Motor neuron (in vitro differentiated cells): Measurements from ENCODE around the gene MCL1. TPM values are rescaled to one million over a fixed set of nuclear protein-coding genes. Genes with fewer than 3 reads are reported as not detected.

Experiments
- ATAC-seq, 8 experiments: fragments of 200-7000 bp; cut with Tn5 transposase; replicated peaks in 6 of 8; 2 replicates each; pipeline ENCODE4 v1.8.0; 2021; ENCODE audit warnings: mild to moderate bottlenecking in 8 of 8, moderate library complexity in 8 of 8
- H3K27ac ChIP-seq, 2 donors: fragments of 250-450 bp; sonication (Bioruptor Pico); 2 replicates each; pipeline ENCODE4 v1.9.0; 2021; ENCODE audit warnings: antibody characterized with exemption in 2 of 2, mild to moderate bottlenecking in 2 of 2, moderate library complexity in 1 of 2
- H3K4me1 ChIP-seq, 2 donors: fragments of 250-450 bp; sonication (Bioruptor Pico); replicated peaks in 1 of 2; 2 replicates each; pipeline ENCODE4 v1.6.1; 2021; ENCODE audit warnings: antibody characterized with exemption in 2 of 2, mild to moderate bottlenecking in 2 of 2, moderate library complexity in 1 of 2
- H3K4me3 ChIP-seq, 5 donors: fragments of 250-450 bp; sonication (Bioruptor Pico); 2 replicates each; pipeline ENCODE4 v1.9.0; 2021; ENCODE audit warnings: antibody characterized with exemption in 5 of 5, mild to moderate bottlenecking in 5 of 5, moderate library complexity in 4 of 5
- WGBS, 10 experiments: fragments of 450-650 bp; shearing (Covaris generic); methylation state at CpG; one replicate each; pipeline ENCODE4 v1.0.0; 2022; 5-methylcytosine and 5-hydroxymethylcytosine counted together
- in situ Hi-C, 9 experiments: fragments of 400-800 bp; cut with MboI; loops; one replicate each; pipeline ENCODE4 v1.15.0; 2021; ENCODE audit warnings: low sequenced_read_pairs in 9 of 9, low pct_unique_long_range_greater_than_20kb in 2 of 9; ENCODE audit not compliant: unreplicated experiment in 9 of 9
- total RNA-seq, 8 experiments: library from RNA; unstranded; fragments of 300-600 nt; gene quantifications; 2 replicates each; pipeline versions ENCODE4 v1.2.3 to v1.2.4, GENCODE V29; 2022

The MCL1 gene
- total RNA-seq, 8 experiments from 2014 or later, result 125 to 182 (median 142) TPM

DNA sequence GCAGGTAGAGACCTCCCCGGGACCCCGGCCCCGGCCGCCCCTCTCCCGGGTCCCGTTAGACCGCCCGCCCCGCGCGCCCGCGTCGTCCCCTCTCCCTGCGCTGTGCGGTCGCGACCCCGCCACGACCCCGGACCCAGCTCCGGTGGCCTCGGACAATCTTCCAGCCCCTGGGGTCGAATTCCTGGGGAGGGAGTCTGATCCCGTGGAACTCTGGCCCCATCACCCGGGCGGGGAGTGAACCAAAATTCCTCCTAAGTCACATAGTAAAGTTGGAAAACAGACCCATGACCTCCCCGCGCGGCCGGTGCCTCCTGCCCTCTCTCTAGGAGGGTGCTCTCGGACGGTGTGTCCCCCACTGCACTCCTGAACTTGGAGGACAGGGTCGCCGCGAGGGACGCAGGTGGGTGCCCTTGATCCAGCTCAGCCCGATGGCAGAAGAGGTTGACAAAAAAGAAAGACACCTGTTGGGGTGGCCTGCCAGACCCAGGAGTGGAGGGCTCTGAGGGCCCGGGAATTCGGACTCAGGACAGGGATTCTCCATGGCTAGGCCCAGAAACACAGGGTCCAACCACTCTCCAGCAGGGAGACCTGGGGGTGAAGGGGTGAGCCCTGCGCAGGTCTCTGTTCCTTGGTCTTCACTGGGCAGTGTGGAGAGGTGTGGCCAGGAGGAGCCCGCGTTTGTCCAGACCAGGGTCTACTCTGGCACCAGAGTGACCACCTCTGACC is 29.8 kb downstream of the MCL1 start:
- 57 to 100% (median 72%) methylated on average over 1 to 15 of the region's 43 CpGs; no CpG with 5 or more reads in 6 of the 10 experiments for WGBS, 10 experiments
- peak overlapping the region; percentile 35 to 48 (median 39) for H3K4me3 ChIP-seq
- in situ Hi-C loops, result loop anchor here in 1 of 9 experiments (25.0 kb wide), 1 partner anchor 87 kb away; no protein-coding TSS in a partner anchor
- peaks cover 0 to 8% of the 10 kb centered on the region in 2 donors for H3K4me1 ChIP-seq
- peak in 2 of 8 experiments; percentile 1 for ATAC-seq
- H3K27ac ChIP-seq, result no peak overlapping the region

DNA sequence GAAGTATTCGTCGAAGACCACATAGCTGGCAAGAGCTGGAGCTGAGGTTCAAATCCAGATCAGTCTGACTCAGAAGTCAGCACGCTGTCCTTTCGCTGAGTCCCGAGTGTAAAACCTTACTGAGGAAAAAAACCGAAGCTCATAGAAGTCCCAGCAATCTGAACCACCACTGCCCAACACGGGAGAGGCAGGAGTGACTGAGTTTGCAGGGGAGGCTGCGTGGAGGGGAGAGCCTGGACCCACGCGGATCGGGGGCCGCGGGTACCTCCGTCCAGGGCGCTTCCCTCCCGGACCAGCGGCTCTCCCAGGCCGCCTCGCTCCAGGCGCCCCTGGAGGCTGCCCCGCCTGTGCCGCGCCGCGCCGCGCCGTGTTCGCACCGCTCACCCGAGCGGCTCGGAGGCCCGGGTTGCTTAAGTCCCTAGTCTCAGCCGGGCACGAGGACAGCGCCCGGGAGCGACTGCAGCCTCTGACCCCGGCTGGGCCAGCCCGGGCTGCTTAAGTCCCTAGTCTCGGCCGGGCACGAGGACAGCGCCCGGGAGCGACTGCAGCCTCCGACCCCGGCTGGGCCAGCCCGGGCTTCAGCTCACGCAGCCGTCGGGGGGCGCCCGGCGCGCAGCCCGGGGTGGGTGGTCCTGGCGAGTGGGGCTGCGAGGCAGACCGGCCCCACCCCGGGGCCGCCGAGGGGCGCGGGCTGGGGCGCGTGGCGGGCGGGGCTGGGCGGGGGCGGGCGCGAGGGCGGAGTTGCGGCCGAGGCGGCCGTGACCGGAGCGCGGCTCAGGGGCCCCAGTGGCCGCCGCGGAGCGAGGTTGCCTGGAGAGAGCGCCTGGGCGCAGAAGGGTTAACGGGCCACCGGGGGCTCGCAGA is 30.5 kb downstream of the MCL1 start, which contains the start of gene ADAMTSL4:
TSS of gene ADAMTSL4 (plus strand) at position 777 of the 864 bp plus-strand sequence. CDS start 2,881 bp downstream, outside the sequence.
- peaks cover 0 to 10% of the 10 kb centered on the region in 2 donors for H3K4me1 ChIP-seq
- in situ Hi-C loops, result no loop called here
- H3K27ac ChIP-seq, result peak within 1 kb of the TSS in 1 of 2 donors; percentile 7
- 0 to 18% (median 5%) methylated on average over 1 to 22 of the region's 91 CpGs; no CpG with 5 or more reads in 4 of the 10 experiments for WGBS, 10 experiments
- H3K4me3 ChIP-seq, result peak within 1 kb of the TSS; percentile 35 to 48 (median 39)
- ATAC-seq, result peak; percentile 45 to 85 (median 80)

DNA sequence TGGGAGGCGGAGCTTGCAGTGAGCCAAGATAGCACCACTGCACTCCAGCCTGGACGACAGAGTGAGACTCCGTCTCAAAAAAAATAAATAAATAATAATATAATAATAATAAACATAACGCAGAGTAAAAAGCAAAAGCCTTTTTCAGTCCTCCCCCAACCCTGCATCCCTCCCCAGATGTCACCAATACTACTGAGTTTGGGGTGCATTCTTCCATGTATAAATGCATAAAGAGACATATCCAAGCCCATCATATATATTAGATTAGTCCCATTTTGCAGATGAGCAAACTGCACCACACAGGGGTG is 31.1 kb downstream of the MCL1 start:
- in situ Hi-C loops, result no loop called here
- ATAC-seq, result no peak
- Histone ChIP-seq H3K27ac (no peak overlapping the region), H3K4me3 (peak overlapping the region; percentile 35 to 48 (median 39)), H3K4me1 (peaks cover 0 to 15% of the 10 kb centered on the region in 2 donors)
- WGBS, 10 experiments, result 31 to 100% (median 80%) methylated on average over 1 to 4 of the region's 4 CpGs; no CpG with 5 or more reads in 2 of the 10 experiments

DNA sequence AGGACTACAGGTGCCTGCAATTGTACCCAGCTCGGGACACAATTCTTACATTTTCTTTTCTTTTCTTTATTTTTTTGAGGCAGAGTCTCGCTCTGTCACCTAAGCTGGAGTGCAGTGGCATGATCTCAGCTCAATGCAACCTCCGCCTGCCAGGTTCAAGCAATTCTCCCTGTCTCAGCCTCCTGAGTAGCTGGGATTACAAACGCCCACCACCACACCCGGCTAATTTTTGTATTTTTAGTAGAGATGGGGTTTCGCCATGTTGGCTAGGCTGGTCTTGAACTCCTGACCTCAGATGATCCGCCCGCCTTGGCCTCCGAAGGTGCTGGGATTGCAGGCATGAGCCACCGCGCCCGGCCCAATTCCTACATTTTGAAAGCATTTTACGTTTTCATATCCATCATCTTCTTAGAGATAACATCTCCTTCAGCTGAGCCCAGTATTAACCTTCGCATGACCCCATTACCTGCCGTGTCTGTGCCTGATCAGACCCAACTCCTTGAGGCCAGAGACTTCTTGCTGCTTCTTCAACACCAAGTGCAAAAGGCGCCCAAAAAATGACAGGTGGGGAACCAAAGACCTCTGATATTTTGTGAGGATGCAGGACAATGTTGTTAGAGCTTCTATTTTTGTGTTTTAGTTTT is 33.0 kb downstream of the MCL1 start:
- Histone ChIP-seq H3K4me3 (no peak overlapping the region), H3K4me1 (peaks cover 0 to 7% of the 10 kb centered on the region in 2 donors), H3K27ac (no peak overlapping the region)
- ATAC-seq, result no peak
- 77 to 100% (median 89%) methylated on average over 1 to 15 of the region's 16 CpGs for WGBS, 10 experiments
- in situ Hi-C loops, result no loop called here

DNA sequence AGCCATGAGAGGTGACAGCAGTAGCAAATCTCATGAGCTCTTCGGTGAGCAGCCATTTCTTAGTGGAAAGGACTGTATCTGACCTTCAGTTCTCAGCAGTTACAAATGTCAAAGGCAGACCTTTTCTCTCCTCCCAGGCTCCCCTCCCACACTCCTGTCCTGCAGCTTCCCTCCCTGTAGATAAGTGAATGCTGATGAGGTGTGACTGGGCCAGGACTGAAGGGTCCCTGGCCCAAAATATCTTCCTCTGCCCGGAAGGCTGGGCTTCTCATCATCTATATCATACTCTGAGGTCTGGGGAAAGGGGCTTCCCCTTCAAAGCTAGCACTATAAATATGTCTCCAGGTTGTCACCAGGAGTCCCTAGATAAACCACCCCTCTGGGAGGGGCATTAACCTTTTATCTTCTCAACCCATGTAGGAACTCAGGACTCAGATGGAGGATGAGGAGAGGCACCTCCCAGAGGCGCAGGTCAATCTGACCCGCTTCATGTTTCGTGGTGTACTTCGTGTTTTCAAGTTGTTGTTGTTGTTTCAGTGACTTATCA is 33.9 kb downstream of the MCL1 start:
- 67 to 100% (median 94%) methylated on average over 1 to 6 of the region's 6 CpGs; no CpG with 5 or more reads in 2 of the 10 experiments for WGBS, 10 experiments
- in situ Hi-C loops, result no loop called here
- Histone ChIP-seq H3K27ac (no peak overlapping the region), H3K4me3 (no peak overlapping the region), H3K4me1 (peaks cover 0 to 7% of the 10 kb centered on the region in 2 donors)
- no peak for ATAC-seq

DNA sequence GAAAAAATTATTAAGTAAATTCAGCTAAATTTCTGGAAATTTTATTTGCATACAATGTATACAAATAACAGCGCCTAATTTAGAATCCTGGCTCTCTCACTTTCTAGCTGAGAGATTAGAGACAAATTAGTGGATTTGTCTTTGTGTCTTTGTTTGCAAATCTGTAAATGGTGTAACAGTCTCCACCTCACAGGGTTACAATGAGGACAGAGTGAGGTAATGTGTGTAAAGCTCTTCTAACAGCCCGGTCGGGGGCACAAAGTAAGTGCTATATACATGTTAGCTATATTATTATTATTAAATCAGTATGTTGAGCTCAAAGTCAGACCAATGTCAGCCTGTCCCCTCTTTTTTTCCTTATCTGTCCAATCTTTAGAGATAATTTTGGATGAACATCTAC is 35.2 kb downstream of the MCL1 start:
- peaks cover 0 to 7% of the 10 kb centered on the region in 2 donors for H3K4me1 ChIP-seq
- 19 to 93% (median 80%) methylated on average over 1 to 3 of the region's 3 CpGs; no CpG with 5 or more reads in 1 of the 10 experiments for WGBS, 10 experiments
- H3K27ac ChIP-seq, result no peak overlapping the region
- in situ Hi-C loops, result no loop called here
- H3K4me3 ChIP-seq, result no peak overlapping the region
- ATAC-seq, result peak in 1 of 8 experiments; percentile 7

DNA sequence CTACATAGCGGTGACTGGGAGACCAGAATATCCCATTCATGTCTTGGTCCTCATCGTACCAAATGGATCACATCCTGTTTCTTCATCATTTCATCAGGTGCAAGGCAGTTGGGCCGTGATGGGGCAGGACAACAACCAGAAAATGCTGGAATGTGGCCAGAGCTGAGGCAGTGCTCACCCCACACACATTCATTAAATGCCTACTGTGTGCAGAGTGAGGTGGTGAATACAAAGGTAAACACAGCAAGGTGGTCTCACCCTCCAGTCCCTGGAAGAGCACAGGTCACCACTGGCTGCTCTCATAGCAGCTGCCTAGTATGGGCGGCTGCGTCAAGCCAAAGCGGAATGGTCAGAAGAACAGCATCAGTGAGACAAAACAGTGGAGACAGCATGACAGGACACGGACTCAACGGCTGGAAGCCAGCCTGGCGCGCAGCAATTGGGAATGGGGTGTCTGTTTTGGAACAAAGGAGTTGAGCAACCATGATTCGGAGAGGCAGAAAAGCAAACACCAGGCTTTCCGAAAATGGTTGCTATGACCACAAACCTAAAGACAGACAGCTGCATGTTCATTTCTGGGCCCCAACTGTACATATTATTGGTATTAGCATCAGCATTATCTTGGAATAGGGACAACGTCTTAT is 35.8 kb downstream of the MCL1 start:
- Histone ChIP-seq H3K4me1 (peaks cover 0 to 7% of the 10 kb centered on the region in 2 donors), H3K4me3 (no peak overlapping the region), H3K27ac (no peak overlapping the region)
- WGBS, 10 experiments, result 20 to 87% (median 45%) methylated on average over 1 to 13 of the region's 13 CpGs
- in situ Hi-C loops, result no loop called here
- peak in 4 of 8 experiments; percentile 8 to 70 (median 36) for ATAC-seq

DNA sequence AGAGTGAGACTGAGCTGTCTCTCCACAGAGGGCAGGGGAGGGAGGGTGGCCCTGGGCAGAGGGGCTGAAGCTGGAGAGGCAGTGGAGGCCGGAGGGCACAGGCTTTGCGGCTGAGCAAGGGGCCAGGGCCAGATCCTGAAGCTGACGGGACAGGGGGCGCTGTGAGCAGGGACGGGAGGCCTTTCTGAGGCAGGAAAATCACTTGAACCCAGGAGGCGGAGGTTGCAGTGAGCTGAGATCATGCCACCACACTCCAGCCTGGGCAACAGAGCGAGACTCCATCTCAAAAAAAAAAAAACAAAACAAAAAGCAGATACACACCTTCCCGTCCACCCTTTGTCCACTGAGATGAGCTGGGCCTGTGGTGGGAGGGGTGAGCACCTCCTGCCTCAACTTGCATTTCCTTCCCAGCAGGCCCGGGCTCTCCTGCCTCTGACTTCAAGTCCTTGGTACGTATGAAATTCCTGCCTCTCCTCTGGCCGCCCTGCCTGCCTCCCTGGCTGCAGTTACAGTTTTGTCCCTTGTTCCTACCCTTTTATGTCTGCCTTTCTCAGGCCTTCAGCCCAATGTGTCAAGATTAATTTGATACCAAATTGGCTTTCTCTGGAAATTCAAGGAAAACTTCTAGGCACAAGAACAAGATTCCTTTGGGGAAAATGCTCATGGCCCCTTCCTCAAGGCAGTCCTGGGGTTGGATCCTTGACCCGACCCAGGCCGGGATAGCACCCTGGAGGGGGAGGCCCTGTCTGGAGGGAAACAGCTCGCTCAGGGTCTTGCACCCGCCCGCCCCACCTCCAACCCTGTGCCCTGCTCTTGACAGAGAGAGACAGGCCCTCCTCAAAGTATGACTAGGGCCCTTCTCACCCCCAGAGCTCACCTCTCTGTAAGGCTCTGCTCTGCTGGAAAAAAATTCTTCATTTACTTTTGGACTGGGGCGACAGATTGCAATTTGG is 41.4 kb downstream of the MCL1 start:
- no peak overlapping the region for H3K4me3 ChIP-seq
- peak in 5 of 8 experiments; percentile 15 to 98 (median 65) for ATAC-seq
- in situ Hi-C loops, result no loop called here
- 40 to 78% (median 58%) methylated on average over 1 to 12 of the region's 17 CpGs; no CpG with 5 or more reads in 2 of the 10 experiments for WGBS, 10 experiments
- H3K27ac ChIP-seq, result no peak overlapping the region
- H3K4me1 ChIP-seq, result no peaks in the 10 kb centered on the region

DNA sequence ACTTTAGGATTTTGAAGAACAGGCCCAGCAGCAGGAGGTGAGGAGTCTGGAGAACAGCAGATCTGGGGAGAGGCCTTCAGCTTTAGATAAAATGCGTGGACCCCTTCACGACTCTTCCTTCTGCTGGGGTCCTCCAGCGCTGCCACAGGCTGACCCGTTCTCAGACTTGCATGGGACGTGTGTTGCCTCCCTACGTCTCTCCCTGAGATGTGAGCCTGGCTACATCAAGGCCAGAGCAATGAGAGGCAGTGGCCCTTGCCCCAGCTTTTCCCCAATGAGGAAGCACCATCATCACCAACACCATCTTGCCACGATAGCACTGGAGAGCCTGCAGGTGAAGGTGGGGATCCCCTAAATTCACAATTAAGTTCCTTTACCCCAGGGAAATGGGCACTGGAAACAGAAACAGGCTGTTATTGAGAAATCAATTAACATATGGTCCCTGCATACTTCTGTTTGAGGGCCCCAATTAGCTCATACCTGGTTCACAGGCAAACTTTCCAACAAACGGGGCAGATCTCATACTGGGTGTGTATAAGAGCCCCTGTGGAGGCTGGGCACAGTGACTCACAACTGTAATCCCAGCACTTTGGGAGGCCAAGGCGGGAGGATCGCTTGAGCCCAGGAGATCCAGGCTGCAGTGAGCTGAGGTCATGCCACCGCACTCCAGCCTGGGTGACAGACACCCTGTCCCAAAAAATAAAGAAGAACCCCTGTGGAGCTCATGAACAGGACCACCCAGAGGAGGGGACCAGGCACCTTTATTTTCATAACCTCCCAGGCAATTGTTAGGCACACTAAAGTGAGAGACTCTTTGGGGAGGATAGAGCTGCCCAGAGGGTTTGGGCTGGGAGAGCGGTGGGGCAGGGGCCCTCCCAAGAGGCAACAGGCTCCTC is 42.3 kb downstream of the MCL1 start:
- H3K4me1 ChIP-seq, result peaks cover 4% of the 10 kb centered on the region in 2 donors
- 33 to 100% (median 92%) methylated on average over 1 to 9 of the region's 12 CpGs; no CpG with 5 or more reads in 2 of the 10 experiments for WGBS, 10 experiments
- ATAC-seq, result no peak
- H3K27ac ChIP-seq, result no peak overlapping the region
- no peak overlapping the region for H3K4me3 ChIP-seq
- in situ Hi-C loops, result no loop called here

DNA sequence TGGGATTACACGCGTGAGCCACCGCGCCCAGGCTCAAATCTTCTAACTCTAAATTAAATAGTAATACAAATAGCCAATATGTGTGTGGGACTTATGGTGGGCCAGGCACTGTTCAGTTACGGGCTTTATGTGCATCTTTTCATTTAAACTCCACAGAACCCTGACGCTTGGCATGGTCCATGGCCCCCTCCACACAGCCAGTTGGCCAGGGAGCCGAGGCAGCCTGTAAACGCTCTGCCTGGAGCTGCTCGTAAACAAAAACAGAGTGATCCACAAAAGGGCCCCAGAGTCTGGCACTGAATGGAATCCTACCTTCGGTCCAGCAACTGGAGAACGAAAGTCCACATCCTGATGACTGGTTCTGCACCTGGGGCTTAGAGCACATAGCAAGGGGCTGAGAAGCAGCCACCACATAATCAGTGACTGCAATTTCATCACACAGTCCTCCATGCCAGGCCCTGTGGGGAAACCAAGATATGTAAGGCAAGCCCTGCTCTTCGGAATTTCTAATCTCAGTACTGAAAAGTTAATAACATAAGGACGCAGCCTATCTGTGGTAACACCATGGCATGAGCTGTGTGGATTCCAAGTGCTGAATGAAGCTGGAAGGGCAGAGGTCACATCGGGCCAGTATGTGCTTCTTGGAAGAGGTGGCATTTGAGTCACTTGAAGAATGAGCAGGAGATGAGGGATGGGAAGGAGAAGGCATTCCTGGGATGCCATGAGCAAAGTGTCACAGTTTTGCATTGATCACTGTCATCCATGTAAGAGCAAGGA is 43.7 kb downstream of the MCL1 start:
- in situ Hi-C loops, result no loop called here
- ATAC-seq, result no peak
- 15 to 100% (median 94%) methylated on average over 2 to 14 of the region's 14 CpGs; no CpG with 5 or more reads in 2 of the 10 experiments for WGBS, 10 experiments
- Histone ChIP-seq H3K27ac (no peak overlapping the region), H3K4me3 (no peak overlapping the region), H3K4me1 (peaks cover 6 to 7% of the 10 kb centered on the region in 2 donors)
